ENCODE data around the gene MED13. TPM values are rescaled to one million over a fixed set of nuclear protein-coding genes. Genes with fewer than 3 reads are reported as not detected.
"Not testable (repeated sequence)": the region's sequence is repeated elsewhere in the genome, so short reads cannot be mapped to it uniquely, and the experiment has no call there.

Gene MED13
- total RNA-seq, 1 experiment from 2014 or later: 42.4 TPM

DNA sequence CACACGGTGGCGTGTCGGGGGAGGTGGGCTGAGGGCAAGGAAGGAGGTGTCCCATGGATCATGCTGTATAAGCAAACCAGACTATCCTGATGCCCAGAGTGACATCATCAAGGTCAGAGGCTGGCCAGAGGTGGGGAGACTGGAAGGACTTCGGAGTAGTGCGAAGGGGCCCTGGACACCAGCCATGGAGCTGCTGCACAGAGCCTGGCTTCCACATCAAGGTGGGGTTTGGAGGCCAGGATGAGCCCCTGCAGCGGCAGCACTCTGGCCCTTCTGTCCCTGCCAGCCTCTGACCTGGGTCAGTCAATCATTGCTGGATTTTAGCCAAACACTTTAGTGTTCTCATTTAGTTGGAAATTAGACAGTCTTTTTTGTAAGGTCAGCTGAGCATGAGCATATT lies 34.8 kb downstream of the MED13 start:
- in situ Hi-C loops (cut with HindIII; ENCODE audit: low pct_unique_long_range_greater_than_20kb, low sequenced_read_pairs): no loop called here
- DNase-seq (ENCODE audit: low read depth, low spot score): no peak

DNA sequence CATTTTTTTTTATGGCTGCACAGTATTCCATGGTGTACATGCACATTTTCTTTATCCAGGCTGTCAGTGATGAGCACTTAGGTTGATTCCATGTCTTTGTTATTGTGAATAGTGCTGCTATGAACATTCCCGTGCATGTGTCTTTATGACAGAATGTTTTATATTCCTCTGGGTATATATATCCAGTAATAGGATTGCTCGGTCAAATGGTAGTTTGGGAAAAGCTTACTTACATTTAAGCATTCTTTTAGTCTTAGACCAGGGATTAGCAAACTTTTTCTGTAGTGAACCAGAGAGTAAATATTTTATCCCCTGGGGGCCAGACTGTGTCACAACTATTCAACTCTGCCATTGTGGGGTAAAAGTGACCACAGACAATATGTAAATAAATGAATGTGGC lies 40.2 kb downstream of the MED13 start:
- in situ Hi-C loops (cut with HindIII; ENCODE audit: low pct_unique_long_range_greater_than_20kb, low sequenced_read_pairs): no loop called here

DNA sequence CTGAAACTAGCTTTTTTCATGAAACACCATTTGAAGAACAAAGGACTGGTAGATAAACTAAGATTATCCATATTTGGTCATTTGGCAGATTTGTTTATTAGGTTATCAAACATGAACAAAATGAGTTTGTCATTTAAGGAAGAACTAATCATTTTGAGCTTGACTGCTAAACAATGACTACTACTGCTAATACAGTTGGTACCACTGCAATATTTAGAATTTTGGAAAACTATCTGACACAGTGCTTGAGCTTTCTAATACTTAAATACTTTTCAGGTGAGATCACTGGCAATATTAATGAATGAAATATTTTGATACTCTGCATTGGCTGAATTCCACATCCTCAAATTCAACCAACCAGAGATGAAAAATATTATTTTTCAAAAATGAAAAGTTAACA lies 47.2 kb downstream of the MED13 start:
- no peak for DNase-seq (ENCODE audit: low read depth, low spot score)
- in situ Hi-C loops (cut with HindIII; ENCODE audit: low pct_unique_long_range_greater_than_20kb, low sequenced_read_pairs): no loop called here

More for the DNA sequence above, 40.2 kb downstream of the MED13 start:
- DNase-seq (ENCODE audit: low read depth, low spot score): no peak

DNA sequence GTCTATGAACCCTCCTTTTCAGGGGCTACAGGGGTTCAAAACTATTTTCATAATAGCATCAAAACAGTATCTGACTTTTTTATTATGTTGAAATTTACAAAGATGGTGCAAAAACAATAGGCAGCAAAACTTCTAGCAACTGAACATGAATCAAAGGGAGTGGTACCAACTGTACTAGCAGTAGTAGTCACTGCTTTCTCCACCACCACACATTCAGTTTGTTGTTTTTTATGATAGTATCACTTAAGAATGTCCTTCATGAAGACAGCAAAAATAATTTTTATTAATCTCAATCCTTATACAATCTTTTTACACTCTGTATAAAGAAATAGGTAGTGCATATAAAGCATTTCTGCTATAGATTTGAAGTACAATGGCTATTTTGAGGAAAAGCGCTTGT lies 47.6 kb downstream of the MED13 start:
- no peak for DNase-seq (ENCODE audit: low read depth, low spot score)
- in situ Hi-C loops (cut with HindIII; ENCODE audit: low pct_unique_long_range_greater_than_20kb, low sequenced_read_pairs): no loop called here

DNA sequence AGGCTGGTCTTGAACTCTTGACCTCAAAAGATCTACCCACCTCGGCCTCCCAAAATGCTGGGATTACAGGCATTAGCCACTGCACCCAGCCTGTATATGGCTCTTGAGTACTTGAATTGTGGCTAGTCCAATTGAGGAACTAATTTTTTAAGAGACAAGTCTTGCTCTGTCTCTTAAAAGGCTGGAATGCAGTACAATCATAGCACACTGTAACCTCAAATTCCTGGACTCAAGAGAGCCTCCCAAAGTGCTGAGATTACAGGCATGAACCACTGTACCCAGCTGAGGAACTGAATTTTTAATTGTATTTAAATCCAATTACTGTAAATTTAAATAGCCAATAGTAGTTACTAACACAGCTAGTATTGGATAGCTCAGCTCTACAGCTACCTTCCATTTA lies 50.6 kb downstream of the MED13 start:
- in situ Hi-C loops (cut with HindIII; ENCODE audit: low pct_unique_long_range_greater_than_20kb, low sequenced_read_pairs): no loop called here
- DNase-seq (ENCODE audit: low read depth, low spot score): no peak

DNA sequence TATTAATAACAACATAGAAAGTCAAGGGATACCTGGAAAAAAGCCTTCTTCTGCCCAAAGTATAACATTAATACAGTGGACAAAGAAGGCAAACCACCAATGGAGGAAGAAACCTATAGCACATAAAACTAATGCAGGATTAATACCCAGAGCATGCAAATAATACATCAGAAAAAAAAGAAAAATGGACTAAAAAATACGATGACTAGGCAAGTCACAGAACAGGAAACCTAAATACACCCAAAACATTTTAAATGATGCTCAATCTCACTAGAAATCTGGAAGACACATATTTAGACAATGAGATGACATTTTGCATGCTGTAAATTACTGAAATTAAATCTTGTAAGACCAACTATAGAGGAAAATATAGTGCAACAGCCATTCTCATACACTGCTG lies 55.9 kb downstream of the MED13 start:
- DNase-seq (ENCODE audit: low read depth, low spot score): no peak
- in situ Hi-C loops (cut with HindIII; ENCODE audit: low pct_unique_long_range_greater_than_20kb, low sequenced_read_pairs): no loop called here

DNA sequence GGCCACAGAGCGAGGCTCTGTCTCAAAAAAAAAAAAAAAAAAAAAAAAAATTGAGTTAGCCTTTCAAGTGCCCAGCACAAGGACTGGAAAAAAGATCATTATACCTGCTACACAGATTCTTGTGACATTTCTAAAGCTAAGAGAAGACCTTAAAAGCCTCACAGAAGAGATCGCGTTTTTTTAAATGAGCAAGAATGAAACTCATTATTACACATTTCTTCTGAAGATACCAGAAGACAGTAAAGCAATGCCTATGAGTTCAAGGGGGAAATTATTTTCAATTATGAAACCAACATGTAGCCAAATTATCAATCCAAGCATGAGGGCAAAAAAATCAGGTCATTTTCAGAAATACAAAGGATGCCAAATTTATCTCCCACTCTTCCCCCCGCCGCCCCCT lies 56.8 kb downstream of the MED13 start:
- DNase-seq (ENCODE audit: low read depth, low spot score): no peak
- in situ Hi-C loops (cut with HindIII; ENCODE audit: low pct_unique_long_range_greater_than_20kb, low sequenced_read_pairs): no loop called here

DNA sequence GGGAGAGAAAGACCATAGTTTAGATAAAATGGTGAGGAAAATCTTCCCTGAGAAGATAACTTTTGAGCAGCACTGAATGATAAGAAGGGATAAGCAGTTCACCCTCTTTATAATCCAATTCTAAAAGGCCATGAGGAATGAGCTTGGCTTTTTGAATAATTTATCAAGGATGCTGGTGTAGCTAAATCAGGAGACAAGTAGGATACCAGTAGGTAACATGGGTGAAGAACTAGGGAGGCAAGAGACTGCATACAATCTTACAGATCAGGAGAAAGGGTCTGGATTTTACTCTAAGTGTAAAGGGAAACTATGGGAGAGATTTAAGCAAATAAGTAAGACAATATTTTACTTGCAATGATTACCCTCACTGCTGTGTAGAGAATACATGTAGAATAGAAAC lies 60.7 kb downstream of the MED13 start:
- in situ Hi-C loops (cut with HindIII; ENCODE audit: low pct_unique_long_range_greater_than_20kb, low sequenced_read_pairs): no loop called here
- no peak for DNase-seq (ENCODE audit: low read depth, low spot score)

DNA sequence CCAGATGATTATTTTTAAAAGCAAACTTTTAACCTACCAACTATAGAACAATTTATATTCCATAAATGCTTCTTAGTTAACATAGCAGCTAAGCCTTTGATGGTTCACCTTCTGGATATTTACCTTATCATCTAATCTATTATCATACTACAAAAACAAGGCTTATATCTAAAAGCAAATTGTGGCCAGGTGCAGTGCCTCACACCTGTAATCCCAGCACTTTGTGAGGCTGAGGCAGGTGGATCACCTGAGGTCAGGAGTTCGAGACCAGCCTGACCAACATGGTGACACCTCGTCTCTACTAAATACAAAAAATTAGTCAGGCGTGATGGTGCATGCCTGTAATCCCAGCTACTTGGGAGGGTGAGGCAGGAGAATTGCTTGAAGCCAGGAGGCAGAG lies 61.9 kb downstream of the MED13 start:
- DNase-seq (ENCODE audit: low read depth, low spot score); in situ Hi-C loops (cut with HindIII; ENCODE audit: low pct_unique_long_range_greater_than_20kb, low sequenced_read_pairs): not testable (repeated sequence)

DNA sequence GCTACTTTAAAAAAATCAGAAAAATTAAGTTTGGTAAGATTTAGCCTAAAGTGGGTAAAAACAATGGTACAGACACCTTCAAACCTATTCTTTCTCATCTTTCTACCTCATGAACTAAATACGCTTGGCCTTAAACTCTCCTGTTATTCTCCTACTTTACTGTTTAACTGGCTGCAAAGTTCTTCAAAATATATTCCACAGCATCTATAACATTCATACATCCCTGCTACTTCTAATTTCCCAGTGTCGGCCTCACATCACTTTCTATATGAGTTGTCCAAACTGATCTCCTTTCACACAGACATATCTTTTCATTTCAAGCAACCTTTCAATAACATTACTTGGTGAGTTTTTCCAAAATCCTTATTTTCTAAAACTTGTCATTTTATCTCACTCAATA lies 64.0 kb downstream of the MED13 start:
- in situ Hi-C loops (cut with HindIII; ENCODE audit: low pct_unique_long_range_greater_than_20kb, low sequenced_read_pairs): no loop called here
- no peak for DNase-seq (ENCODE audit: low read depth, low spot score)

DNA sequence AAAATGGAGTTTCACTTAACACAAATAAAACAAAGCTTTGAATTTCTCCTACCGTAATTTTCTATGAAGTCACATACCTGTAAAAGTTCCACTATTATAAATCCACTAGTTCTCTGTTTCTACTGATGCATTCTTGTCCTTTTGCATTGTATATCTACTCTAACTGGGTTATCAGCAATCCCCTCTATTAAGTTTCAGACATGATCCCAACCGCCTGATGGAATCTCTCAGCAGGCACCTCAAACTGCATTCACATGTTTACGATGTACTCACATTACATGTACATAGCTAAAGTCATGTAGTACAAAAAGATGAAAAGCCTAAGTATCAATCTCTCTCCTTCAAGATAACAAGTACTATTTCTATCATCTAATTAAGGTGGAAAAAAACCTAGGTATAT lies 64.9 kb downstream of the MED13 start:
- in situ Hi-C loops (cut with HindIII; ENCODE audit: low pct_unique_long_range_greater_than_20kb, low sequenced_read_pairs): no loop called here

DNA sequence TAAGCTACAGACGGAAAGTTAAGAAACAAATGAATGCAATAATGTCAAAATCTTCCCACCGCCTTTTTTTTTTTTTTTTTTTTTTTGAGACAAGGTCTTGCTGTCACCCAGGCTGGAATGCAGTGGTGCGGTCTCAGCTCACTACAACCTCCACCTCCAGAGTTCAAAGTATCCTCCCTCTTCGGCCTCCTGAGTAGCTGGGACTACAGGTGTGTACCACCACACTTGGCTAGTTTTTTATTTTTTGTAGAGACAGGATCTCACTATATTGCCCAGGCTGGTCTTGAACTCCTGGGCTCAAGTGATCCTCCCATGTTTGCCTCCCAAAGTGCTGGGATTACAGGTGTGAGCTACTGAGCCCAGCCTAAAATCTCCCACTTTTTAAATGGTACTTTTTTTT lies 66.5 kb downstream of the MED13 start:
- DNase-seq (ENCODE audit: low read depth, low spot score); in situ Hi-C loops (cut with HindIII; ENCODE audit: low pct_unique_long_range_greater_than_20kb, low sequenced_read_pairs): not testable (repeated sequence)

More for the DNA sequence above, 64.9 kb downstream of the MED13 start:
- no peak for DNase-seq (ENCODE audit: low read depth, low spot score)

DNA sequence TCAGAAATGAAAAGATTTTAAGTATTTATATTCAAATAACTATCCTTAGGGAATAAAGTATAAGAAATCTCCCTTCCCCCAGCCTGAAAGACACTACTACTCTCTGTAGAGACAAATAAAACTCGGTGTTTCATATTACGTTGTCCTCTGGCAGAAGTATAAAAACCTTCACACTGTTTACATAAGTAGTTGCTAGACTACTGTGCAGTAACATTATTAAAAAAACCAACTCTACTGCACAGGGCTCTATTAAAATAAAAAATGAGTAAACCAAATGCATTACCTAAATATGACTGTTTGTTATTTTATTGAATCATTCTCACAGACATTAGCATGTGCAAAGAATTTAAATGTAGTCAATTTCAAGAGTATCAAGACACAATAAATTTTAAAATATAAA lies 67.4 kb downstream of the MED13 start:
- no peak for DNase-seq (ENCODE audit: low read depth, low spot score)
- in situ Hi-C loops (cut with HindIII; ENCODE audit: low pct_unique_long_range_greater_than_20kb, low sequenced_read_pairs): no loop called here

DNA sequence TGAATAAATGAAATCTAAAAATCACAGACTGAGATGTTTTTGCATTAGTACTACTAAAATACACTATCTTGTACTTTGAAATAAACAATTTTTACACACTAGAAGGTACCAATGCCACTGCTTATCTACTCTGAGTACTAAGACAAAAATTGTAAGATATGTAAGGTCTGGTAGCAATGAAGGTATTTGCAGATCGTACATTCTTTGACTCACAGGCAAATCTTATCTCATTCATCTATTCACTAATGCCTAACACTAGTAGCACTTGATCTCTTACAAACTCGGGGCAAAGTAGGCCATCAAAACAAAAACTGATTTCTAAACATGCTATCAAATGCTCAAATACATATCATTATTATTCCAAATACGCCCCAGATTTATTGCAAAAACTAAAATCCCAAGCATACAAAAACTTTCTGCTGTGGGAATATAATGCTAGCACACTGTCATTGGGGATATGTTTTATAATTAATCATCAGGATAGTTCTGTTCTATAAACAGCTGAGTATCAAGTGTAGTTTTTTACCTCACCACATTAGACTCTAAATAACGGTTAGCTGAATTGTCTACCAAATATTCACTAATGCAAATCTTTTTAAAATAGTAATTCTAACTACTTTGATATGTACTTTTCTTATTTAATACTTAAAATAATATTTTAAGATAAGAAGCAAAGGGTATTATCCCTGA lies 68.0 kb downstream of the MED13 start:
- in situ Hi-C loops (cut with HindIII; ENCODE audit: low pct_unique_long_range_greater_than_20kb, low sequenced_read_pairs): no loop called here
- no peak for DNase-seq (ENCODE audit: low read depth, low spot score)

DNA sequence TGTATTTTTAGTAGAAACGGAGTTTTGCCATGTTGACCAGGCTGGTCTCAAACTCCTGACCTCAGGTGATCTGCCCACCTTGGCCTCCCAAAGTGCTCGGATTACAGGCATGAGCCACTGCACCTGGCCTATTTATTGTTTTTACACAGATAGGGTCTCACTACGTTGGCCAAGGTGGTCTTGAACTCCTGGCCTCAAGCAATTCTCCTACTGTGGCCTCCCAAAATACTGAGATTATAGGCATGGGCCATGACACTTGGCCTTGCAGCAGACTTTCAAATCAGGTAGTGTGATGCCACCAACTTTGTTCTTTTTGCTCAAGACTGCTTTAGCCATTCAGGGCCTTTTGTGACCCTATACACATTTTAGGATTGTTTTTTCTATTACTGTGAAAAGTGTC lies 75.6 kb downstream of the MED13 start:
- no peak for DNase-seq (ENCODE audit: low read depth, low spot score)
- in situ Hi-C loops (cut with HindIII; ENCODE audit: low pct_unique_long_range_greater_than_20kb, low sequenced_read_pairs): no loop called here

DNA sequence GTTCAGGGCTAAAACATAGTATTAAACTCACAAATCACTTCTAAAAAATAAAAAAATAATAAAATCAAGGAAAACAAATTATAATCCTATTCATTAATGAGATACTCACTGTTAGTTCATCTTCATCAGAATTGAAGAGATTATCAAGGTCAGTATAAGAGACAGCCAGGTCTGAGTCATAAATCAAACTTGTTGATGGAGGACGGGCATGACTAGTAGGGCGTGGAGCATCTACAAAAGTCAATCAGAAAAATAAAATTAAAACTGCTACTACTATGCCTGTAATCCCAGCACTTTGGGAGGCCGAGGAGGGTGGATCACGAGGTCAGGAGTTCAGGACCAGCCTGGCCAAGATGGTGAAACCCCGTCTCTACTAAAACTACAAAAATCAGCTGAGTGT lies 78.2 kb downstream of the MED13 start:
- in situ Hi-C loops (cut with HindIII; ENCODE audit: low pct_unique_long_range_greater_than_20kb, low sequenced_read_pairs): no loop called here
- DNase-seq (ENCODE audit: low read depth, low spot score): no peak

DNA sequence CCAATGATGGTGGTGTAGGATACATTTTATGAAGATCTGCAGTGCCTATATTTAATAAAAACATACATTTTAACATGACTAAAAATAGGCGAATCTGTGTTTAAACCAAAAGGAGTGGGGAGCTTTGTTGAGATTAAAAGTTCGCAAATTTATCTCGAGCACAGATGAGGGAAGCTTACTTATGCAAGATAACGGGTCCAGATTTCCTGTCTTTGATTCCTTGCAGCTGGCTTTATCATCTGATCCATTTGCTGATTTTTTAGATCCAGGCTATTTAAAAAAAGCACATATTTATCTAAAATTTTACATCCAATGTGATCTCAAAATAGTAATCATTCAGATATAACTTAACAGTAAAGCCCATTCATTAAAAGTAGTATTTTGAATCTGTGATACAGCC lies 80.3 kb downstream of the MED13 start:
- DNase-seq (ENCODE audit: low read depth, low spot score): no peak
- in situ Hi-C loops (cut with HindIII; ENCODE audit: low pct_unique_long_range_greater_than_20kb, low sequenced_read_pairs): no loop called here

DNA sequence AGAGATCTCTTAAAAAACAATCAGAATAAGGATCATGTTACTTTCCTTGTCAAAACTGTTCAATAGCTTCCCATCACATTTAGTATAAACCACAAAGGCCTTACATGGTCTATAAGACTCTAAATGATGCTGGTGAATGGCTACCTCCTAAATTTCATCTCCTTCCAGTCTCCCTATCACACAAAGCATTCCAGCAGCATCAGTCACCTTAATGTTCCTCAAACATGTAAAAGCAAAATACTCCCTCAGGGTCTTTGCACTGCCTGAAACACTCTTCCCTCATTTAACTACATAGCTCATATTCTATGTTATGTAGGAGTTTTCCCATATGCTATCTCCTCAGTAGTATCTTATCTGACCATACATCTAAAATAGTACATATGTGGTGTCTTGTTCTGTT lies 83.8 kb downstream of the MED13 start:
- in situ Hi-C loops (cut with HindIII; ENCODE audit: low pct_unique_long_range_greater_than_20kb, low sequenced_read_pairs): no loop called here
- DNase-seq (ENCODE audit: low read depth, low spot score): no peak

DNA sequence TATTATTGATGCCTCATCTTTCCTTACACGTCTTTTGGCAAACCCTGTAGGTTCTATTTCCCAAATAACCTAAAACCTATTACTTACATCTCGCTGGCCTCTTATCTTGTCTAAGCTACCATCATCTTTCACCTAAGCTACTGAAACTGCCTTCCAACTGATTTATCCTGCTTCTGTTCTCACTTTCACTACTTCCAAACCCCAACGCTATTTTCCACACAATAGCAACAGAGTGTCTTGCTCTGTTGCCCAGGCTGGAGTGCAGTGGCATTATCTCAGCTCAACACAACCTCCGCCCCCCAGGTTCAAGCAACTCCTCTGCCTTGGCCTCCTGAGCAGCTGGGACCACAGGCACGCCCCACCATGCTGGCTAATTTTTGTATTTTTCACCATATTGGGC lies 84.5 kb downstream of the MED13 start:
- in situ Hi-C loops (cut with HindIII; ENCODE audit: low pct_unique_long_range_greater_than_20kb, low sequenced_read_pairs): no loop called here
- DNase-seq (ENCODE audit: low read depth, low spot score): no peak

DNA sequence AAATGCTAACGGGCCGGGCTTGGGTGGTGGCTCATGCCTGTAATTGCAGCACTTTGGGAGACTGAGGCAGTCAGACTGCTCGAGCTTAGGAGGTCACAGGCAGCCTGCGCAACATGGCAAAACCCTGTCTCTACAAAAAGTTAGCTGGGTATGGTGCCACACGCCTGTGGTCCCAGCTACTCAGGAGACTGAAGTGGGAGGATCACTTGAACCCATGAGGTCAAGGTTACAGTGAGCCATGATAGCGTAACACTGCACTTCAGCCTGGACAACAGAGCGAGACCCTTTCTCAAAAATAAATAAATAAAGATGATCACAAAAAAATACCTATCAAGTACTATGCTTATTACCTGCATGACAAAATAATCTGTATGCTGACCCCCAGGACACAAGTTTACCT lies 91.0 kb downstream of the MED13 start:
- in situ Hi-C loops (cut with HindIII; ENCODE audit: low pct_unique_long_range_greater_than_20kb, low sequenced_read_pairs): no loop called here

More for the DNA sequence above, 91.0 kb downstream of the MED13 start:
- DNase-seq (ENCODE audit: low read depth, low spot score): no peak
